OCI-LY7 (cell line): ENCODE results near the gene SPAG4. TPM values are rescaled to one million over a fixed set of nuclear protein-coding genes. Genes with fewer than 3 reads are reported as not detected.

ENCODE experiments used
- Bru-seq: library from RNA; stranded (reverse); fragments of 400-500 nt; gene quantifications from one replicate; lab custom pipeline; 2021; lab: Mats Ljungman, UMichigan
- BruChase-seq, 2 experiments: library from RNA; stranded (reverse); fragments of 400-500 nt; gene quantifications; one replicate each; lab custom pipeline; 2021; lab: Mats Ljungman, UMichigan
- BruUV-seq: library from RNA; stranded (reverse); fragments of 400-500 nt; replicated peaks from 2 replicates; lab custom pipeline; 2021; lab: Mats Ljungman, UMichigan
- CTCF ChIA-PET: fragments of 300-600 bp; sonication (Branson Sonifier 250); formaldehyde crosslinking; loops from one replicate; lab custom pipeline; 2022; ENCODE audit warnings: antibody characterized with exemption; ENCODE audit not compliant: unreplicated experiment; lab: Charles Lee
- POLR2A ChIA-PET: fragments of 300-600 bp; sonication (Branson Sonifier 250); formaldehyde crosslinking; loops from one replicate; lab custom pipeline; 2022; ENCODE audit warnings: antibody characterized with exemption; lab: Charles Lee
- DNase-seq: peaks from one replicate; pipeline ENCODE4 v3.0.0-alpha.2; 2015; ENCODE audit warnings: low spot score
- H2AFZ ChIP-seq: fragments of 200-600 bp; sonication (generic), shearing (Covaris generic); 2 replicates; pipeline ENCODE4 v1.6.1; 2014; ENCODE audit warnings: mild to moderate bottlenecking, antibody characterized with exemption, low read length, moderate library complexity
- H3K27ac ChIP-seq: fragments of 200-600 bp; sonication (generic); 2 replicates; pipeline ENCODE4 v1.5.1; 2014; ENCODE audit warnings: mixed run types, low read depth, mild to moderate bottlenecking, moderate library complexity, low read length, inconsistent platforms; ENCODE audit not compliant: poor library complexity, severe bottlenecking
- H3K36me3 ChIP-seq: fragments of 200-600 bp; sonication (generic); 2 replicates; pipeline ENCODE4 v1.6.1; 2014; ENCODE audit warnings: mild to moderate bottlenecking, antibody characterized with exemption, low read length, moderate library complexity, mixed read lengths; ENCODE audit not compliant: insufficient read depth
- H3K4me1 ChIP-seq: fragments of 200-600 bp; sonication (generic); 2 replicates; pipeline ENCODE4 v1.5.1; 2014; ENCODE audit warnings: mild to moderate bottlenecking, low read length; ENCODE audit not compliant: insufficient read depth, poor library complexity, severe bottlenecking
- H3K4me2 ChIP-seq: fragments of 200-600 bp; sonication (generic); 2 replicates; pipeline ENCODE4 v1.6.1; 2014; ENCODE audit warnings: mild to moderate bottlenecking, low read length
- H3K4me3 ChIP-seq: fragments of 200-600 bp; sonication (generic); 2 replicates; pipeline ENCODE4 v1.5.1; 2014; ENCODE audit warnings: mild to moderate bottlenecking, low read depth, low read length; ENCODE audit not compliant: poor library complexity, severe bottlenecking
- H3K79me2 ChIP-seq: fragments of 200-600 bp; sonication (generic); 2 replicates; pipeline ENCODE4 v1.6.1; 2016; ENCODE audit warnings: low read depth, mild to moderate bottlenecking, low read length, moderate library complexity, mixed read lengths; ENCODE audit not compliant: insufficient read depth
- H3K9me2 ChIP-seq: fragments of 200-600 bp; sonication (generic); 2 replicates; pipeline ENCODE4 v1.6.1; 2016; ENCODE audit warnings: mild to moderate bottlenecking, low read length, mixed read lengths; ENCODE audit not compliant: insufficient read depth
- H3K9me3 ChIP-seq: fragments of 200-600 bp; sonication (generic); 2 replicates; pipeline ENCODE4 v1.6.1; 2014; ENCODE audit warnings: mild to moderate bottlenecking, mixed run types, low read length, mixed read lengths
- H4K20me1 ChIP-seq: fragments of 200-600 bp; sonication (generic); 2 replicates; pipeline ENCODE4 v1.6.1; 2014; ENCODE audit warnings: mild to moderate bottlenecking, antibody characterized with exemption, low read length, moderate library complexity, mixed read lengths; ENCODE audit not compliant: insufficient read depth
- CTCF ChIP-seq: fragments of 200-600 bp; sonication (generic); conservative IDR thresholded peaks from 2 replicates; pipeline ENCODE4 v1.5.1; 2014; ENCODE audit warnings: mild to moderate bottlenecking, antibody characterized with exemption, low read length, moderate library complexity, mixed read lengths
- EZH2phosphoT487 ChIP-seq: fragments of 200-600 bp; sonication (generic); IDR thresholded peaks from 2 replicates; pipeline ENCODE4 v1.6.1; 2018; ENCODE audit warnings: low read depth, borderline replicate concordance, mild to moderate bottlenecking, mixed run types, antibody characterized with exemption, low read length, moderate library complexity, mixed read lengths
- intact Hi-C: fragments of 100-400 bp; cut with micrococcal nuclease; formaldehyde crosslinking; loops from one replicate; pipeline ENCODE4 v1.10.0; 2022; ENCODE audit not compliant: unreplicated experiment
- long read RNA-seq: library from polyadenylated mRNA; stranded (forward); transcript quantifications from one replicate; pipeline ENCODE4 v2.0.0, GENCODE V29; 2022
- total RNA-seq, 2 experiments: library from RNA; depleted of rRNA in 1 of 2; stranded (reverse); fragments of >200 nt in 1 of 2; shearing (Covaris generic) in 1 of 2; gene quantifications; 2 replicates each; pipeline ENCODE4 v1.2.3, GENCODE V29; 2014 to 2022

SPAG4 gene
- total RNA-seq (2014; rRNA removed; shearing (Covaris generic)) = 12.1 and 24.7 TPM in 2 replicates
- 58.2 and 64.2 TPM in 2 replicates for total RNA-seq (2022)
- Bru-seq, nascent RNA = percentile 56 among the genes with signal in this experiment
- BruChase-seq, experiment 1, labeled RNA remaining after a 6-hour chase = percentile 64 among the genes with signal in this experiment
- BruChase-seq, experiment 2, labeled RNA remaining after a 2-hour chase = percentile 59 among the genes with signal in this experiment
- long read RNA-seq, partial matches to known transcripts = 20 of 43 reads
- long read RNA-seq, other reads (novel, unspliced or antisense) = 23 of 43 reads

GRCh38 chr20:35615667-35616464 lies at the start of gene SPAG4:
Gene SPAG4 (plus strand): TSS chr20:35615829. CDS start chr20:35616004, 175 bp downstream.
- no peak for TF ChIP-seq EZH2phosphoT487
- no peak for TF ChIP-seq CTCF
- intact Hi-C loops = loop anchor here (2.0 to 10.0 kb wide), 4 partner anchors 74 to 1931 kb away; partner anchors contain the start of genes E2F1, ERGIC3, NFS1 and ROMO1
- H2AFZ ChIP-seq = peak within 1 kb of the TSS; percentile 35; the same call in 1 of the 2 replicates
- peak within 1 kb of the TSS; percentile 73 for H3K4me3 ChIP-seq
- H3K9me2 ChIP-seq = no peaks in the 10 kb centered on the region
- H4K20me1 ChIP-seq = no peaks in the 10 kb centered on the region
- peak within 1 kb of the TSS; percentile 93 for H3K27ac ChIP-seq
- peaks cover 10% of the 10 kb centered on the region; the same call in 1 of the 2 replicates for H3K36me3 ChIP-seq
- peaks cover 8% of the 10 kb centered on the region; the same call in 1 of the 2 replicates for H3K9me3 ChIP-seq
- POLR2A ChIA-PET = interaction anchor here (0.6 to 2.8 kb wide), 11 partner anchors 11 to 338 kb away, joined by 3 to 18 read pairs (median 4); partner anchors contain the start of gene SCAND1
- H3K4me2 ChIP-seq = peak within 1 kb of the TSS; percentile 88
- BruUV-seq = TSS peak; percentile 66
- H3K4me1 ChIP-seq = peaks cover 72% of the 10 kb centered on the region
- H3K79me2 ChIP-seq = peaks cover 15% of the 10 kb centered on the region; the same call in 1 of the 2 replicates
- CTCF ChIA-PET = interaction anchor here (0.6 to 1.1 kb wide), 3 partner anchors 54 to 155 kb away, joined by 3 to 6 read pairs (median 4); partner anchors contain the start of genes NFS1 and ROMO1
- no peak for DNase-seq

GRCh38 chr20:35568645-35569044 lies 47.0 kb upstream of the SPAG4 start:
- Histone ChIP-seq H3K9me2 (no peaks in the 10 kb centered on the region), H3K4me2 (no peak overlapping the region), H3K4me1 (peaks cover 4% of the 10 kb centered on the region), H2AFZ (no peak overlapping the region), H3K9me3 (peaks cover 5% of the 10 kb centered on the region; the same call in 1 of the 2 replicates), H3K36me3 (no peaks in the 10 kb centered on the region), H3K27ac (no peak overlapping the region), H3K79me2 (no peaks in the 10 kb centered on the region), H3K4me3 (no peak overlapping the region), H4K20me1 (no peaks in the 10 kb centered on the region)
- no TSS peak for BruUV-seq
- POLR2A ChIA-PET = interaction anchor here (0.6 to 1.0 kb wide), 4 partner anchors 15 to 720 kb away, joined by 3 to 6 read pairs (median 4); no protein-coding TSS in a partner anchor
- intact Hi-C loops = loop anchor here (10.0 kb wide), 1 partner anchor 96 kb away; the partner anchor contains the start of genes CPNE1 and RBM12
- TF ChIP-seq CTCF (peak; percentile 76), EZH2phosphoT487 (no peak)
- CTCF ChIA-PET = interaction anchor here (0.6 kb wide), 1 partner anchor 96 kb away, joined by 3 read pairs; no protein-coding TSS in a partner anchor
- DNase-seq = peak; percentile 58
